Measurements from ENCODE around the gene RAB6A.

GRCh38 chr11:73808052-73808451, 47.2 kb upstream of the RAB6A start:
- no peak for TF ChIP-seq CTCF (IDR thresholded peaks at IDR 0.05)
- no peak for TF ChIP-seq POLR2A (IDR thresholded peaks at IDR 0.05)
- no peak for TF ChIP-seq EP300 (IDR thresholded peaks at IDR 0.05)
